HG03575 (cell line): ENCODE data around the gene CACNB4.
"Not testable (repeated sequence)": the region's sequence is repeated elsewhere in the genome, so short reads cannot be mapped to it uniquely, and the experiment has no call there.

Source experiments
- ATAC-seq: cut with Tn5 transposase; IDR thresholded peaks from one replicate; pipeline ENCODE4 v1.9.1; 2021; ENCODE audit not compliant: unreplicated experiment, insufficient number of reproducible peaks, low FRiP score; ENCODE audit errors: extremely low read depth

CACNB4 gene

DNA sequence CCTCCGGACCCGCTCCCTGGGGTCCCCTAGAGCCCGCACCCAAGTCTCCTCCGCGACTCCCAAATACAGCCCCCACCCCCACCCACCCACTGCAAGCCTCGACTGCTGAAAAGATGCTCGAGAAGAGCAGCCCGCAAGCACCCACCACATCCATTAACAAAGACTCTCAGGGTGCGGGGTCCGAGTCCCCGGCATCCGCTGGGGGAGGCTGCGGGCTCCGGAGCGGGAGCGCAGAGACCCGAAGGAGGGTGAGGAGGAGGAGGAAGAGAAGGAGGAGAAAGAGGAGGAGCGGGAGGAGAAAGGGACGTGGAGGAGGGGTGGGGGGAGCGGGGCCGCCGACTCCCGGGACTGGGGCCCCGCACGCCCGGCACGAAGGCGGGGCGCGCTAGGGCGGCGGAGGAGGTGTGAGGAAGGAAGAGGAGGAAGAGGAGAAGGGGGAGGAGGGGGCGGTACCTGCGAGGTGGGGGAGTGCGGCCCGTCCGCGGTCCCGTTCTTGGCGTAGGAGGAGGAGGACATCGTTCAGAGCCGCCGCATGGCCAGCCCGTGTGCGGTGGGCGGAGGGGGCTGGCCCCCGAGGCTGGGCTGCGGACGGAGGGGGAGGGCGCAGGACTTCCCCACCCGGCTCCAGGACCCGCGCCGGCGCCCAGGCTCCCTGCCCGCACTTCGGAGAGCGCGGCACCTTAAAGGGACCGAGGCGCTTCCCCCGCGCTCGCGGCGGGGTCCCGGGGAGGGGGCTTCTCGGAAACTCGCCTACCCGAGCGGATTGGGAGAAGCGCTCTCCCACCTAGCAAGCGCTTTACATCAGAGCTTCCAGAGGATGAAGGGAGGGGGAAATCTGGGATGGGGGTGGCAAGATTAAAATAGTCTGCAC, at the start of gene CACNB4:
Gene CACNB4 (minus strand): TSS at position 549 of the 871 bp plus-strand sequence.
- ATAC-seq, result no peak

DNA sequence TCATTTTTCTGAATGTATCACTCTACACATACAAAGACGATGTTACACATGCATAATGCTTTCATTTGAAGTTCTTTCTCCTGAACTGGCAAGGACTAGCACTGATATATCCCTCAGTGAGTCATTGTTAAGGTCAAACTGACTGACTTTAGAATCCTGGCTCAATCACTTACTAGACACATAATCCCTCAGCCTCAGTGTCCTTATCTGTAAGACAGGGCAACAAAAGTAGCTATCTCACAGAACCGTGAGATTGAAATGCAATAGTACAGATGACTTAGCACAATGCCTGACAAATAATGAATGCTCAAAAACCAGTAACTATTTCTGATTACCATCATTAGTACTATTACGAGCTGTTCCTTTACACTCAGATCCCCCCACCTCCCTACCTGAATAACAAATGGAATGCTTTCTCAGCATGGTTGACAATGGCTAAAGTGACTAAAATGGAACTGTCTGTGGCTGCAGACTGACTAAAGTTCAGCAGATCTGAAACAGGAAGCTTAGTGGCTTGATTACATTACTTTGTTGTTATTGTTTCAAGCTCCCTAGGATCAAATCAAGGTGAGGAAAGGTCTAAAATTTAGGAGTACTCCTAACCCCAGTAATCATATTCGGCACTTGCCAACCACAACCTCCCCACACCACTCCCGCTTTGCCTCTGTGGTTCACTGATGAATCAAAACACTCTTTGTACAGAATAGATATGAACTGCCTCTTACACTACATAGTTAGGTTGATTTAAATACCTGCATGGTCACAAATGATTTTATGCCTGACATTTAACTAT, 35.8 kb upstream of the CACNB4 start:
- ATAC-seq, result no peak

DNA sequence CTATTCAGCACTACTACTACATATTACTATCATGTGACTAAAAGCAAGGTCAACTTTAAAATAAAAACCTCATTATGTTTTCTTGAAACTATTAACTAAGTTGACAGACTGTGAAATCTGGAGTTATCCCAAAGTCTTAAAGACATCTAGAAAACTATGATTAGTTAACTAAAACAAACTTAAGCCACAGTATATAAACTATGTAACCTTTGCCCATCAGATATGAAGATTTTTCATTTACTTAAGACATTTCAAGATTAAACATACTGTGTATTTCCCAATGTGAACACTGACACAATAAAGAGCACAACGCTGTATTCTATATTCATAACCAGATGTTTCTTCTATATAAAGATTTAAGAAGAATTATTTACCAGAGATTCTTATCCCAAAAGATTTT, 33.5 kb upstream of the CACNB4 start:
- ATAC-seq, result no peak

DNA sequence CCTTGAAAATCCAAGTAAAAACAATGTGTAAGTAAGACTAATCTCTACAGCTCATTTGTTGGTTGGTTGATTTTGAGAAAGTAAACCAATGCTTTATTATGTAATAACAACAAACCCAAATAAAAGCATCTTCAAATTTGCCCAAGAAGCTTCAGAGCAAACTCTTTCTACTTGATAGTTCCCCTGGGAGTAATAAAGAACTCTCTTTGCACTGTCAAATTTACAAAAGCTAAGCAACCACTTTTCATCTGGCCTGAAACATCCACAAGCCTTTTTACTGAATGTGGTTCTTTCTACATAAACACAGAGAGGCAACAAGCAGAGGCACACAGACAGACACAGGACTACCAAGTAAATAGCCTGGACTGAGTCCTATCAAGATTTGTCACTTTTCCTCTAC, 28.8 kb upstream of the CACNB4 start:
- no peak for ATAC-seq

DNA sequence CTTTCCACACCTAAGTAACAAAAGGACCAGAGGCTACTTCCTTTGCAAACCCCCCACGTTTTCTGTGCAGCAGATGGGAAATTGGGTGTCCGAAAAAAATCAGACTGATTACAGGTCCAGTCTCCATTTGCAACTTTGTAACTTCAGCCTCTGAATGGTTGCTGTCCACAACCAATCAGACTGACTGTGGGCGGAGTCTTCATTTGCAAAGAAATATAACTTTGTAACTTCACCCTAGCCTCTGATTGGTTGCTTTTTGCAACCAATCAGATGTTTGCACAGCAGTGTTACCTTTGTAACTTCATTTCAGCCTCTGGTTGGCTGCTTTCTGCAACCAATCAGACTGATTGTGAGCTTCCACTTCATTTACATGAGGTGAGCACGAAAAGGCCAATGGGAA, 27.8 kb upstream of the CACNB4 start:
- no peak for ATAC-seq

DNA sequence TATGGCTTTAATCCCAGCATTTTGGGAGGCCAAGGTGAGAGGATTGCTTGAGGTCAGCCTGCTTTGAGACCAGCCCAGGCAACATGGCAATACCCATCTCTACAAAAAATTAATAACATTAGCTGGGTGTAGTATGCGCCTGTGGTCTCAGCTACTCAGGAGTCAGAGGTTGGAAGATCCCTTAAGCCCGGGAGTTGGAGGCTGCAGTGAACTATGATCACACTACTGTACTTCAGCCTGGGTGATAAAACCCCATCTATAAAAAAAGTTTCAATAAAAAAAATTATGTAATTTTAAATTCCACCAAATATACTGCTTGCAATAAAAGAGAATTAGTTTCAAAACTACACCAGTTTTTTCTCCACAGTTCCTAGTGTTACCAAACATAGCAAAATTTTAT, 23.3 kb upstream of the CACNB4 start:
- ATAC-seq, result no peak

DNA sequence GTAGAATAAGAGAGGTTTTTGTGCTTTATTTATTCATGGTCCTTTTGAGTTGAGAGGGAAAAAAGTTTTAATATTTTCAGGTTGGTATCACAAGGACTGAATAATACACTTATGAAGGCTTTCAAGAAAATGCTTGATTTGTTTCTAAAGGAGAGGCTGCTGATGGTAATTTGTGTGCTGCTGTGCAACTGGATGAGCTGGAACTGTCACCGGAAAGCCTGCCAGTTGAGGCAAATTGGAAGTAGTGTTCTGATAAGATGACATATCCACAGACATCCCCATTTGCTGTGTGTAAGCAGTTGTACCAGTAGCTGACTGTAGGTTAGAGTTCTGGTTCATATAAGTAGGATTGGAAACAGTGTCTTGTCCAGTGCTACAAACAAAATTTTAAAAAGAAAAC, 21.6 kb upstream of the CACNB4 start:
- no peak for ATAC-seq

DNA sequence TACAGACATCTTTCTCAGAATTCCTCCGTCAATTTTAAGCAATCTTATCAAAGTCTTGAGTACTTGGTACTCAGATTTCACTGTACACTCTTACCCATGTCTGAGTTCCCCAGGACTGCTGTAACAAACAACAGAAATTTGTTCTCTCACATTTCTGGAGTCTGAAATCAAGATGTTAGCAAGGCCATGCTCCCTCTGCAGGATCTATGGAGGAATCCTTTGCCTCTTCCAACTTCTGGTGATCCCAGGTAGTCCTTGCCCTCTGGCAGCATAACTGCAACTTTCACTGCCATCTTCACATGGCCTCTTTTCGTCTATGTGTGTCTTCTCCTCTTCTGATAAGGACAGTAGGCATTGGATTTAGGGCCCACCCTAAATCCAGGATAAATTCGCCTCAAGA, 17.1 kb upstream of the CACNB4 start:
- no peak for ATAC-seq

DNA sequence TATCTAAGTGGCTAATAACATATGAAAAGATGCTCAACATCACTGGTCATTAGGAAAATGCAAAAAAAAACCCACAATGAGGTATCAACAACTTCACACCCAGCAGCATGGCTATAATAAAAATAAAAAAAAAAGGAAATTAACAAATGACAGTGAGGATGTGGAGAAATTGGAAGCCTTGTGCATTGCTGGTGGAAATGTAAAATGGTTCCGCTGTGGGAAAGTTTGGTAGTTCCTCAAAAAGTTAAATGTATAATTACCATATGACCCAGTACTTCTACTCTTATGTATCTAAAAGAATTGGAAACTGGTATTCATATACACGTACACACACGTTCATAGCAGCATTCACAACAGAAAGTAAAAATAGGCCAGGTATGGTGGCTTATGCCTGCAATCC, 15.5 kb upstream of the CACNB4 start:
- ATAC-seq, result no peak

DNA sequence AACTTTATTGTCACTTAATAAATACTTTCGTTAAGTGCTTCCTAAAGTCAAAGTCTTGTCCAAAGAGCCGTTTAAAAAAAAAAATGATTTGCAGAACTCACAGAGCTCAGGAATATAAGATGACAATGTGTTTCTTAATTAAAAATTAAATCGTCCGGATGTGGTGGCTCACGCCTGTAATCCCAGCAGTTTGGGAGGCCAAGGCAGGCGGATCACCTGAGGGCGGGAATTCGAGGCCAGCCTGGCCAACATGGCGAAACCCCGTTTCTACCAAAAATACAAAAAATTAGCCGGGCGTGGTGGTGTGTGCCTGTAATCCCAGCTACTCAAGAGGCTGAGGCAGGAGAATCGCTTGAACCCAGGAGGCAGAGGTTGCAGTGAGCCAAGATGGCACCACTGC, 8.3 kb upstream of the CACNB4 start:
- ATAC-seq, result not testable (repeated sequence)

DNA sequence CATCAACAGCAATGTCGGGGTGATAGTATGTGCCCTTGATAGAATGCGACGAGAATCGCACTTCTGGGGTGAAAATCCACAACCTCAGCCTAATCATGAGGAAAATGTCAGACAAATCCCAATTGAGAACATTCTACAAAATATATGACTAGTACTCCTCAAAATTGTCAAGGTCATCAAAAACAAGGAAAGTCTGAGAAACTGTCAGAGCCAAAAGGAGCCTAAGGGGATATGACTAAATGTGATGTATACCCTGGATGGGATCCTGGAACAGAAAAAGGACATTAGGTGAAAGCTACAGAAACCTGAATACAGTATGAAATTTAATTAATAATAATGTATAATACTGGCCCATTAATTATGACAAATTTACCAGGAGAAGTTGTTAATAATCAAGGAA, 7.6 kb upstream of the CACNB4 start:
- no peak for ATAC-seq

DNA sequence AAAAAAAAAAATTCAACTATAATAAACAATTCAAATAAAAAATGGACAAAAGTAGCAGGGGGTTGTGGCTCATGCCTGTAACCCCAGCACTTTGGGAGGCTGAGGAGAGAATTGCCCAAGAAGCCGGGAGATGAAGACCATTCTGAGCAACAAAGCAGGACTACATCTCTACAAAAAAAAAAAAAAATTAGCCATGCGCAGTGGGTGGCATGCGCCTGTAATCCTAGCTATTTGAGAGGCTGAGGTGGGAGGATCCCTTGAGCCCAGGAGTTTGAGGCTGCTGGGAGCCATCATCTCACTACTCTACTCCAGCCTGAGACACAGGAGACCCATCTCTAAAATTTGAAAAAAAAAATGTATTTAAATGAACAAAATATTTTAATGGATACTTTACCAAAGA, 4.4 kb upstream of the CACNB4 start:
- ATAC-seq, result no peak

DNA sequence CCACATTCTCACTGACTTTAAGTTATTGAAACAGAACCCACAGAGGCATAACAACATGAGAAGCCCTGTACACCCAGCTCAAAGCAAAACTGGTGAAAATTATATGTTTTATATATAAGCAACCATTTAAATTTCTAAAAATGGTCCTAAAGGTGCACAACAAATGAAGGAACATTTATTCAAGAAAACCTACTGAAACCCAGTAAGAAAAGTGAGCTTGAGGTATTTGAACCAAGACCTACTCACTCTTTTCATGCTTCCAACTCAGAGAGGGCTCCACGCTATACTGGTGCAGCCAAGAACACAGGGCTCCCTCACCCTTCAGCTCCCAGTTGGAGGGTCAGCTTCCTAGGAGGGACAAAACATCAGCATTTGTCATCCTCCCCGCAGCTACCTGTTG, 2.1 kb upstream of the CACNB4 start:
- ATAC-seq, result no peak

DNA sequence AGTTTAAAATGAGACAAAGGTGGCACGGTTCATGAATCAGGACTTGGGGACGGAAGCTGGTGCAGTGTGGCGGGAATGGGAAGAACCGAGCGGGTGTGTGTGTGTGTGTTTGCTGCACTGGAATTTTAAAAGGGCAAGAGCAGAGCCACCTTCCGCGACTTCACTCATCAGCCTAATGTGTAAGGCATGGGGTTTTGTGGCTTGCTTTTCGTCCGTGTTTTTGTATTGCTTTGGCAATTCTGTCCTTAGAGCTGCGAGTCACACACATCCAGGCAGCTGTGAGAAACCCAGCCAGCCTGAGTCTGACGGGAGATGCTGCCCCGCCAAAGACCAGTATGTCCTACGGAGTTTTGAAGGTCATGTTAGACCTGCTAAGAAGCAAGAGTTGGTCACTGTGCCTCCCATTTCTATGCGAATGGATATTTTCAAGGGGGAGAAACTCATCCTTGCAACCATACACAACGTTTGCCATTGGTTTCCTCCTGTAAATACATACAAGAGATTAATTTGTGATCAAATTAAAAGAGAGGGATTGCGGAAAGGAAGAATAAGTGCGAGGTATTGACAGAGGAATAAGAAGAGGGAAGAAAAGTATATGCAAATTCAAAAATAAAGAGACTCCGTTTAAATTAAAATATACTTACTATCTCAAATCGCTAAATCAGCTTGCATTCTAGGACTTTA, 665 bp upstream of the CACNB4 start:
- ATAC-seq, result no peak

DNA sequence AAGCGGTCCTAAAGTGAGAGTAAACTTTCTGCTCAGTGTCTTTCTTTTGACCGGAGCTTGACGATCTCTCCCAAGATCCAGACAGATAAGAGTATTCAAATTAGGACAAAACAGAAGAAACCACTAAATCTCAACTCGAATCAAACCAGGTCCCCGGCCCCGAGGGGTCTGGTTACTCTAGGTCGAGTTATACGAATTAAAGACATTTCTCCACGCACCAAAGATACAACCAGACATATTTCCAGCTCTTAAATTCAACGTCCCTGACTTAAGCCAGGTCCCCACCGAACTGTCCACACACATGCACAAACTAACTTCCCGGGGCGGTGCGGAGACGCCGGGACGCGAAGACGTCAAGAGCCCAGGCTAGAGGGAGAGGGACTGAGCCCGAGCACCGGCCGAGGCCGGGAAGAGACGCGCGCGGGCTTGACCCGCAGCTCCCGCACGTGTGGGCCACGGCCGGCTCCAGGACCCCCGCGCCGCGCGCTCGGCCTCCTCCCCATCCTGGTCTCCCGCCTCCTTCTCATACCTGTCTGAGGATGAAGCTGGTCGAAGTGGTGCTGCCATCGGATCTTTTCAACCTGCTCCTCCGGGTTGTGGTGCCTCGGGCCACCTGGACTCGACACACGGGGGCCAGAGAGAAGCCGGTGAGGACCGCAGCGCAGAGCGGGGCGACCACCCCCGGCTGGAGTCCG, 896 bp downstream of the CACNB4 start:
- ATAC-seq, result no peak

DNA sequence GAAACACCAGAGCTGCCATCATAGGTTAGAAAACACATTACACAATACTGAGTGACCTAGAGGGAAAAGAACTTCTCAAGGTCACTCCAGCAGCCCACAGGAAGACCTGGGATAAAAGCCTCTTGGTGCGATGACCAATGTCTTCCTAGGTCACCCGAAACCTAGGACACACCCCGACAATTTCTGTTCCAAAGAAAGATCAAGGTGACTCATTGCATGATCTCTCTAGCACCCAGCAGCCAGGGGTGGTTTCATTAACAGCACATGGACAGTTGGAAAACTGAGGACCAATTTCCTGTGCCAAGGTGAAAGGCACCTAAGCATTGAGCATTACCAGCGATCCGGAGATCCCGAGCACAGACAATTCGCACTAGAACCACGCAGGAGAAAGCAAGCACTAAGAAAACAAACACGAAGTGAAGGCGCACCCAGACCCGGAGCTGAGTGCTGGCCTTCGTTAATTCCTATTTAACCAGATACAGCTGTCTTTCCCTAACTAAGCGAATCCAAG, 1.5 kb downstream of the CACNB4 start:
- no peak for ATAC-seq

DNA sequence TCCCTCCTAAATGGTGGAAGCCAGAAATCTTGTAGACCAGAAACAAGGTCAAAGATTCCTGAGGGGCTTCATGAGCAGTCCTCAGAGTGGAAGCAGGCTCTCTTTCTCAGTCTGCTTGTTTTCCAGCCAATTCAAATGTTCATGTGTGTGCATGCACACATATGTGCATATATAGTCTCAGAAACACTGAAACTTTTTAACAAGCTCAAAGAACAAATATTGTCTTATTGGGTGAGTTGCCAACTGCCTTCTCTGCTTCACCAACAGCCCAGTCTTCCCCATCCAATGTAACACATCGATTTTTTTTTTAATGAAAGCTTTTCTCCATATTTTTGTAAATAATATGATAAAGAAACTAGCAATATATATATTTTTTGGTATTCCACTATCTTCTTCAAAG, 3.7 kb downstream of the CACNB4 start:
- no peak for ATAC-seq

DNA sequence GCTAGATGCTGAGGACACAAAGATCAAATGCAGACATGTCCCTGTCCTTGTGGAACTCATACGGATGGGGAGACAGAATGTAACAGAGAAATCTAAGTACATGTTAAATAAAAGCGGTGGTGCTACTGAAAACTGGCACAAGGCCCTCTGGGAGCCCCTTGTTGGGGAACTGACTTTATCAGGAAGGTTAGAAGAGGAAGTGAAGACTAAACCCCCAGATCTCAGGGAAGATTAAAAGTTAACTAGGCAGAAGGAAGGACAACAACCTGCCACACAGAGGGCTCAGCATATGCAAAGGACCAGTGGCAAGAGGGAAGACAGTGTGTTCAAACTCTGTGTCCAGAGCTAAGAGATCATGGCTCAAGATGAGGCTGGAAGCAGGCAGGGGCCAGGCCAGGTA, 4.8 kb downstream of the CACNB4 start:
- no peak for ATAC-seq

DNA sequence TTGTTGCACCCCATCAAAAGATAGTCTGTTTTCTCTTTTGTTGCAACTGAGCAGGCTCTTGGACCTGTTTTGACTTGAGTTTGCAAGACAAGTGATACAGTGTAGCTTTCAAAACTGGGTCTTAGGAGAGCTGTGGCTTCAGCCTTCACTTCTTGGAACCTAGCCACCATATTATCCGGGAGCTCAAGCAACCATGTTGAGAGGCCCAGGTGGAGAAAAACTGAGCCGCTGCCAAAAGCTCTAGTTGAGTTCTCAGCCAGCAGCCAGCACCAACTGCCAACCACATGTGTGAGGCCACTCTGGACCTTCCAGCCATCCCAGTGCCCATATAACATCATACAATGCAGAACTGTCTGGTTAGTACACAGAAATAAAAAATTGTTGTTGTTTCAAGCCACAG, 5.4 kb downstream of the CACNB4 start:
- ATAC-seq, result no peak
